GM18909 (cell line): ENCODE measurements around the gene PCIF1.
"Not testable (repeated sequence)": the region's sequence is repeated elsewhere in the genome, so short reads cannot be mapped to it uniquely, and the experiment has no call there.

Source experiments
- ATAC-seq: cut with Tn5 transposase; IDR thresholded peaks from one replicate; pipeline ENCODE4 v1.9.1; 2021; ENCODE audit warnings: mild to moderate bottlenecking; ENCODE audit not compliant: unreplicated experiment, poor library complexity

PCIF1 gene

DNA sequence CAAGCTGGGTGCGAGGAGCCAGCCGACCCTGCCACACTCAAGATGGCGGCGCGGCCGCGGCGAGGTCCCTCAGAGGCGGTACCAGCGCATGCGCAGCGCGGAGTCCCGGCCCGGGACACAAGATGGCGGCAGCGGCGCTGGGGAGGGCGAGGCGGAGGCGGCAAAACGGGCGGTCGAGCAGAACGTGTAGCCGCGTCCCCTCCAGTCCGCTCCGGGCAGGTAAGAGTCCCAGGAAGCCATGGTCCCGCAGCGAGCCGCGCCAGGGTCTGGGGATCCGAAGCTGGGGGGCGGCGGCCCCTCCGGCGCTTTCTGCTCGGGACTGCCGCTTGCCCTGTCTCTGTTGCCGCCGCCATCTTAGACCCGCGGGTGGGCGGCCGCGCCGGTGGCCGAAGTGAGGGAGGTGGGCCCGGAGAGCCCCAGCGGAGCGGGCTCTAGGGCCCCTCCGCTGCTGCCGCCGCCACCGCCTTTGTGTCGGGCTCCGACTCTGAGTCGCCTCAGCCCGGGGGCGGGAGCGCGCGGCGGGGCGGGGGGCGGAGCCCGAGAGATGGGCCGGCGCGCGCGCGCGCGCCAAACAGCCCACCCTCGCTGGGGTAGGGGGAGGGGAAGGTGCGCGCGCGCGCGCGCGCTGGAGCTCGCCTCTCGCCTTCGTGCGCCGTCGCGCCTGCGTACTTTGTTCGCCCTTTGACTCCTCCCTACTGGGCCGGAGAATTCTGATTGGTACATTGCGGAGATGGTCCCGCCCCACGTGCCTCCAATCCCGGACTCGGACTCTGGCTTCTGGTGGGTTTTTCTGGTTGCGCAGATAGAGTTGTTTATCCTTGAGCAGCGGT is at the start of gene PCIF1:
PCIF1 (plus strand) TSS at position 98 of the 830 bp plus-strand sequence. CDS start 4,317 bp downstream, outside the sequence.
- peak; percentile 78 for ATAC-seq

- ATAC-seq: no peak
These were observed 47.7 kb upstream of the PCIF1 start for GRCh38 chr20:45886590-45887345.

DNA sequence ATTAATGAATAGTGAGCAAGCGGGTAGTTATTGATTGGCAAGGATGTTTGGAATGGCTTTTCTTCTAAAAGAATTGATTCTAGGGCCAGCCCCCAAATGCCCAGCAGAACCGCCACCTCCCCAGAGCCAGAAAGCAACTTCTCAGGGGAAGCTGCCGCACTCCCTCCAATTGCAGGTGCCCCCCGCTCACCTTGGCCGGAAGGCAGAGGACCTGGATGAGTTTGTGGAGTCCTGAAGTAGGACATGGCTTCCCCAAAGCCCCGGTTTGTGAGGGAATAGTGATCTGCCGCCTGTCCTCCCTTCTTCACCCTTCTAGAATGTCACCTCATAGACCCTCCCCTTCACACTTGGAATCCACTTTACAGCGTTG is 47.2 kb upstream of the PCIF1 start, which contains the start of gene SPATA25:
SPATA25 (minus strand) TSS at position 277 of the 370 bp plus-strand sequence; CDS start at position 245, 32 bp downstream.
- no peak for ATAC-seq

- no peak for ATAC-seq
These were observed 45.8 kb upstream of the PCIF1 start for GRCh38 chr20:45888681-45889080.

GRCh38 chr20:45890077-45890984 is 44.2 kb upstream of the PCIF1 start:
- ATAC-seq: peak; percentile 35

DNA sequence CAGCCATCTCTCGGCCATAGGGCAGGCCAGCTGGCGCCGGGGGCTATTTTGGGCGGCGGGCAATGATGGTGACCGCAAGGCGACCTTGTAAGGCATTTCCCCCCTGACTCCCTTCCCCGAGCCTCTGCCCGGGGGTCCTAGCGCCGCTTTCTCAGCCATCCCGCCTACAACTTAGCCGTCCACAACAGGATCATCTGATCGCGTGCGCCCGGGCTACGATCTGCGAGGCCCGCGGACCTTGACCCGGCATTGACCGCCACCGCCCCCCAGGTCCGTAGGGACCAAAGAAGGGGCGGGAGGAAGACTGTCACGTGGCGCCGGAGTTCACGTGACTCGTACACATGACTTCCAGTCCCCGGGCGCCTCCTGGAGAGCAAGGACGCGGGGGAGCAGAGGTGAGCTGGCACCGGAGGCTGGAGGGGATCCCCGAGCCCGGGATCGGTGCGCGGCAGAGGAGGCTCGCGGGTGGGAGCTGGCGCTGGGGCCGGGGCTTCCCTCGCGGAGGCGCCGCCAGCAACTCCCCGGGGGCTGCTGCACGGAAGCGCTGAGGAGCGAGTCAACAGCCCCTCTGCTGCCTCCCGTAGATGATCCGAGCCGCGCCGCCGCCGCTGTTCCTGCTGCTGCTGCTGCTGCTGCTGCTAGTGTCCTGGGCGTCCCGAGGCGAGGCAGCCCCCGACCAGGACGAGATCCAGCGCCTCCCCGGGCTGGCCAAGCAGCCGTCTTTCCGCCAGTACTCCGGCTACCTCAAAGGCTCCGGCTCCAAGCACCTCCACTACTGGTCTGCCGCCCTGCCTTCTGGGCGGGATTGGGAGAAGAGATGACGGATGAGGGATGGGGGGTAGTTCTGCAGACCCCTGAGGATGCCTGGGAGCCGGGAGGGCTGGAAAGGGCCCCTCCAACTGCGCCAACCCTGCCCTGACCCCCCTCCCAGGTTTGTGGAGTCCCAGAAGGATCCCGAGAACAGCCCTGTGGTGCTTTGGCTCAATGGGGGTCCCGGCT is 43.2 kb upstream of the PCIF1 start, which contains the start of the genes CTSA and NEURL2:
CTSA (plus strand) TSS at position 351 of the 999 bp plus-strand sequence; CDS start at position 585, 234 bp downstream.
NEURL2 (minus strand) TSS at position 224 of the 999 bp plus-strand sequence; CDS start at position 7, 217 bp downstream.
- peak; percentile 76 for ATAC-seq

GRCh38 chr20:45892049-45892825 is 42.2 kb upstream of the PCIF1 start:
- no peak for ATAC-seq

GRCh38 chr20:45892828-45893500 is 41.5 kb upstream of the PCIF1 start:
- no peak for ATAC-seq

DNA sequence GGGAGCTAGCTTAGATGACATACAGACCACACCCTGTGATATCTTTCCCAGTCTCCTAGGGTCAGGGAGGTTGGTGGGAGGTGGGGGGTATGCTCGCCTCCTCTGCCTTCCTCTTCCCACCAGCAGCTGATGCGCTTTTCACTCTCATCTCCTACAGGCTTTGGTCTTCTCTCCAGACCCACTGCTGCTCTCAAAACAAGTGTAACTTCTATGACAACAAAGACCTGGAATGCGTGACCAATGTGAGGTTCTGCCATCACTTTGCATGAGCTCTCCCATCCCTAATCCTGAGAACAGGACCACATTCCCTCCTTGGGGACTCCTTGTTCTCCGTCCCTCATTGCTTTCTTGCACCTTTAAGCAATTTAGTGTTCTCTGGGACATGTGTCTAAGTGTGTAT is 40.7 kb upstream of the PCIF1 start:
- no peak for ATAC-seq

DNA sequence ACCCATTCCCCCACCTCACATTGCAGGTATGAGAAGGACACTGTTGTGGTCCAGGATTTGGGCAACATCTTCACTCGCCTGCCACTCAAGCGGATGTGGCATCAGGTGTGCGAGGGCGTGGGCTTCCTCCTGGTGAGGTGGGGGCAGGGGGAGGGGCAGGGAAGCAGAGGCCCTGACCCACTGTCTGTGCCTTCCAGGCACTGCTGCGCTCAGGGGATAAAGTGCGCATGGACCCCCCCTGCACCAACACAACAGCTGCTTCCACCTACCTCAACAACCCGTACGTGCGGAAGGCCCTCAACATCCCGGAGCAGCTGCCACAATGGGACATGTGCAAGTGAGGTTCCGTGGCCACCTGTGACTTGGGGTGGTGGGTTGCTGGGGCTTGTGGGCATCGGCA is 39.7 kb upstream of the PCIF1 start:
- no peak for ATAC-seq

DNA sequence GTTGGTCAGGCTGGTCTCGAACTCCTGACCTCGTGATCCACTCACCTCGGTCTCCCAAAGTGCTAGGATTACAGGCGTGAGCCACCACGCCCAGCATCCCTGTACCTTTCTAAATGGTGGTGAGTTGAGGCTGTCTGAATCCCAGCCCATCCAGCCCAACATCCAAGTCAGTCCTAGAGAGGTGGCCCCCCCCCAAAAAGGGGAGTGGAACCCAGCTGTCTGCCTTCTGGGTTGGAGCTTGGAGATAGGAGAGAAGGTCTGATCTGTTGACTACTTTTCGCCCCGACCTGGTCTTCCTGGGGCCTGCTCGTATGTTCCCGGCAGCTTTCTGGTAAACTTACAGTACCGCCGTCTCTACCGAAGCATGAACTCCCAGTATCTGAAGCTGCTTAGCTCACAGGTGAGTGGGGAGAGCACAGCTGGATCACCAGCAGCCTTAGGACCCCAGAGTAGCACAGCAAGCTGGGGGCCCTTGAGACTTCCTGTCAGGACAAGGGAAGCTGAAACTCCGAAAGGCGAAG is 37.8 kb upstream of the PCIF1 start:
- ATAC-seq: no peak

- no peak for ATAC-seq
These were observed 37.2 kb upstream of the PCIF1 start for GRCh38 chr20:45897289-45897688.

DNA sequence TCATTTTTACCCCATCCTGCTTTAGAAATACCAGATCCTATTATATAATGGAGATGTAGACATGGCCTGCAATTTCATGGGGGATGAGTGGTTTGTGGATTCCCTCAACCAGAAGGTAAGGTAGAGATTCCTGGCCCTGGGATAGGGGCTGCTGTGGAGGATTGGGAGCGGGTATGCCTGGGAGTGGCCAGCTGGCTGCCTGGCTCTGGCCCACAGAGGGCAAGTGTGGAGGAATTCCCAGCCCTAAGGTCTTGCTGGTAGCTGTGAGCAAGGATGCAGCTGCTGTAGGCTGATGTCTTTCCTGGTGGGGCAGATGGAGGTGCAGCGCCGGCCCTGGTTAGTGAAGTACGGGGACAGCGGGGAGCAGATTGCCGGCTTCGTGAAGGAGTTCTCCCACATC is 36.8 kb upstream of the PCIF1 start:
- no peak for ATAC-seq

DNA sequence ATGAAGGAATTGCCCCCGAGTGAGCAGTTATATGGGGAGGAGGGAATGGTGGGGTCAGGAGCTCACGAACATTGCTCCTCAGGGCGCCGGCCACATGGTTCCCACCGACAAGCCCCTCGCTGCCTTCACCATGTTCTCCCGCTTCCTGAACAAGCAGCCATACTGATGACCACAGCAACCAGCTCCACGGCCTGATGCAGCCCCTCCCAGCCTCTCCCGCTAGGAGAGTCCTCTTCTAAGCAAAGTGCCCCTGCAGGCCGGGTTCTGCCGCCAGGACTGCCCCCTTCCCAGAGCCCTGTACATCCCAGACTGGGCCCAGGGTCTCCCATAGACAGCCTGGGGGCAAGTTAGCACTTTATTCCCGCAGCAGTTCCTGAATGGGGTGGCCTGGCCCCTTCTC is 36.2 kb upstream of the PCIF1 start:
- ATAC-seq: no peak

GRCh38 chr20:45899046-45899835 is 35.2 kb upstream of the PCIF1 start:
- ATAC-seq: no peak

DNA sequence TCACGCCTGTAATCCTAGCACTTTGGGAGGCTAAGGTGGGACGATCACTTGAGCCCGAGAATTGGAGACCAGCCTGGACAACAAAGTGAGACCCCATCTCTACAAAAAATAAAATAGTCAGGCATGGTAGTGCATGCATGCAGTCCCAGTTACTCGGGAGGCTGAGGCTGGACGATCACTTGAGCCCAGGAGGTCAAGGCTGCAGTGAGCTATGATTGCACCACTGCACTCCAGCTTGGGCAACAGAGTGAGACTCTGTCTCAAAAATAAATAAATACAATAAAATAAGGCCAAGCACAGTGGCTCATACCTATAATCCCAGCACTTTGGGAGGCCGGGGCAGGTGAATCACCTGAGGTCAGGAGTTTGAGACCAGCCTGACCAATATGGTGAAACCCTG is 33.2 kb upstream of the PCIF1 start:
- not testable (repeated sequence) for ATAC-seq
